Large intestine (tissue), 3 donors: Measurements from ENCODE around the gene SYTL1. TPM values are rescaled to one million over a fixed set of nuclear protein-coding genes. Genes with fewer than 3 reads are reported as not detected.

Experiments
- DNase-seq, 2 donors: peaks; one replicate each; pipeline versions ENCODE4 v3.0.0 to v3.0.0-alpha.2; 2013
- H3K27ac ChIP-seq: one replicate; pipeline ENCODE4 v1.5.1; 2013; ENCODE audit warnings: low read length
- H3K27me3 ChIP-seq: 2 replicates; pipeline ENCODE4 v1.6.1; 2013; ENCODE audit warnings: low read length; ENCODE audit not compliant: control insufficient read depth, insufficient read depth
- H3K36me3 ChIP-seq: 2 replicates; pipeline ENCODE4 v1.6.1; 2013; ENCODE audit warnings: low read length; ENCODE audit not compliant: control insufficient read depth, insufficient read depth
- H3K4me1 ChIP-seq: one replicate; pipeline ENCODE4 v1.6.1; 2013; ENCODE audit warnings: low read length; ENCODE audit not compliant: control insufficient read depth, insufficient read depth
- H3K4me3 ChIP-seq: one replicate; pipeline ENCODE4 v1.5.1; 2013; ENCODE audit warnings: low read length
- H3K9me3 ChIP-seq: one replicate; pipeline ENCODE4 v1.6.1; 2013; ENCODE audit warnings: mild to moderate bottlenecking, low read depth, low read length, moderate library complexity; ENCODE audit not compliant: control insufficient read depth
- WGBS: methylation state at CpG from one replicate; pipeline ENCODE4 v1.1.5; 2013; ENCODE audit warnings: low lambda C conversion rate; ENCODE audit not compliant: insufficient coverage; 5-methylcytosine and 5-hydroxymethylcytosine counted together
- polyA plus RNA-seq: library from polyadenylated mRNA; unstranded; fragments of 120-200 nt; gene quantifications from one replicate; pipeline ENCODE4 v1.2.1, GENCODE V29; 2013

Gene SYTL1
- polyA plus RNA-seq, 1 donor, result 9.8 TPM

GRCh38 chr1:27318136-27318535 is 23.7 kb upstream of the SYTL1 start:
- H3K27ac ChIP-seq, result no peak overlapping the region
- no peak overlapping the region for H3K4me3 ChIP-seq

GRCh38 chr1:27318596-27318995 is 23.2 kb upstream of the SYTL1 start:
- H3K27ac ChIP-seq, result no peak overlapping the region
- no peak overlapping the region for H3K4me3 ChIP-seq
- H3K4me1 ChIP-seq, result peaks cover 10% of the 10 kb centered on the region
- no CpG with 5 or more reads among the region's 1 CpG for WGBS
- no peaks in the 10 kb centered on the region for H3K9me3 ChIP-seq
- DNase-seq, result no peak
- peaks cover 12% of the 10 kb centered on the region for H3K27me3 ChIP-seq
- no peaks in the 10 kb centered on the region for H3K36me3 ChIP-seq

More at GRCh38 chr1:27318136-27318535, 23.7 kb upstream of the SYTL1 start:
- DNase-seq, result no peak
- no peaks in the 10 kb centered on the region for H3K36me3 ChIP-seq
- H3K4me1 ChIP-seq, result peaks cover 6% of the 10 kb centered on the region
- H3K9me3 ChIP-seq, result no peaks in the 10 kb centered on the region
- peaks cover 12% of the 10 kb centered on the region for H3K27me3 ChIP-seq
- no CpG with 5 or more reads among the region's 4 CpGs for WGBS

- Histone ChIP-seq H3K4me3 (peak within 1 kb of the TSS; percentile 94), H3K27ac (peak within 1 kb of the TSS; percentile 96), H3K27me3 (peaks cover 7% of the 10 kb centered on the region), H3K4me1 (peaks cover 10% of the 10 kb centered on the region), H3K9me3 (no peaks in the 10 kb centered on the region), H3K36me3 (peaks cover 16% of the 10 kb centered on the region)
- peak; percentile 97 to 98 for DNase-seq
- WGBS, result no CpG with 5 or more reads among the region's 67 CpGs
These were observed 19.8 kb upstream of the SYTL1 start, which contains the start of gene TMEM222 for GRCh38 chr1:27321813-27322568. TSS of gene TMEM222 (plus strand) at chr1:27322163. CDS start at chr1:27322198, 35 bp downstream.

GRCh38 chr1:27322569-27323240 is 19.1 kb upstream of the SYTL1 start:
- H3K4me1 ChIP-seq, result peaks cover 10% of the 10 kb centered on the region
- peak; percentile 19 to 70 for DNase-seq
- peak overlapping the region; percentile 96 for H3K27ac ChIP-seq
- H3K9me3 ChIP-seq, result no peaks in the 10 kb centered on the region
- WGBS, result 0% methylated on average over 1 of the region's 10 CpGs
- peaks cover 22% of the 10 kb centered on the region for H3K36me3 ChIP-seq
- peaks cover 5% of the 10 kb centered on the region for H3K27me3 ChIP-seq
- H3K4me3 ChIP-seq, result peak overlapping the region; percentile 94

GRCh38 chr1:27325286-27325685 is 16.5 kb upstream of the SYTL1 start:
- DNase-seq, result no peak
- Histone ChIP-seq H3K27ac (no peak overlapping the region), H3K27me3 (no peaks in the 10 kb centered on the region), H3K4me3 (no peak overlapping the region), H3K4me1 (peaks cover 10% of the 10 kb centered on the region), H3K9me3 (no peaks in the 10 kb centered on the region), H3K36me3 (peaks cover 33% of the 10 kb centered on the region)
- WGBS, result no CpG with 5 or more reads among the region's 15 CpGs

GRCh38 chr1:27327964-27328363 is 13.9 kb upstream of the SYTL1 start:
- WGBS, result 100% methylated on average over 1 of the region's 5 CpGs
- DNase-seq, result no peak
- Histone ChIP-seq H3K9me3 (no peaks in the 10 kb centered on the region), H3K36me3 (peaks cover 59% of the 10 kb centered on the region), H3K27me3 (no peaks in the 10 kb centered on the region), H3K4me1 (peaks cover 6% of the 10 kb centered on the region), H3K27ac (no peak overlapping the region), H3K4me3 (no peak overlapping the region)

- 20% methylated on average over 1 of the region's 8 CpGs for WGBS
- peaks cover 75% of the 10 kb centered on the region for H3K36me3 ChIP-seq
- no peaks in the 10 kb centered on the region for H3K4me1 ChIP-seq
These were observed 11.0 kb upstream of the SYTL1 start for GRCh38 chr1:27330786-27331185.

GRCh38 chr1:27331426-27331825 is 10.4 kb upstream of the SYTL1 start:
- no CpG with 5 or more reads among the region's 3 CpGs for WGBS
- Histone ChIP-seq H3K9me3 (no peaks in the 10 kb centered on the region), H3K27me3 (no peaks in the 10 kb centered on the region), H3K27ac (no peak overlapping the region), H3K36me3 (peaks cover 78% of the 10 kb centered on the region), H3K4me3 (no peak overlapping the region), H3K4me1 (no peaks in the 10 kb centered on the region)
- no peak for DNase-seq

More at GRCh38 chr1:27330786-27331185, 11.0 kb upstream of the SYTL1 start:
- H3K27ac ChIP-seq, result no peak overlapping the region
- H3K4me3 ChIP-seq, result no peak overlapping the region
- H3K9me3 ChIP-seq, result no peaks in the 10 kb centered on the region
- no peak for DNase-seq
- no peaks in the 10 kb centered on the region for H3K27me3 ChIP-seq

- Histone ChIP-seq H3K36me3 (peaks cover 83% of the 10 kb centered on the region), H3K27me3 (no peaks in the 10 kb centered on the region), H3K27ac (no peak overlapping the region), H3K4me3 (no peak overlapping the region), H3K4me1 (no peaks in the 10 kb centered on the region), H3K9me3 (no peaks in the 10 kb centered on the region)
- WGBS, result no CpG with 5 or more reads among the region's 5 CpGs
- no peak for DNase-seq
These were observed 9.9 kb upstream of the SYTL1 start for GRCh38 chr1:27331922-27332321.

GRCh38 chr1:27332536-27333281 is 9.1 kb upstream of the SYTL1 start:
- H3K9me3 ChIP-seq, result no peaks in the 10 kb centered on the region
- no peaks in the 10 kb centered on the region for H3K27me3 ChIP-seq
- H3K4me1 ChIP-seq, result no peaks in the 10 kb centered on the region
- H3K27ac ChIP-seq, result no peak overlapping the region
- H3K4me3 ChIP-seq, result no peak overlapping the region
- peak in 1 of 2 donors; percentile 26 for DNase-seq
- H3K36me3 ChIP-seq, result peaks cover 77% of the 10 kb centered on the region
- no CpG with 5 or more reads among the region's 11 CpGs for WGBS
